K562 (cell line): ENCODE measurements around the gene ROMO1. TPM values are rescaled to one million over a fixed set of nuclear protein-coding genes. Genes with fewer than 3 reads are reported as not detected.
A peak's percentile ranks its signal among the peaks of the same experiment; 100 is the strongest.

Source experiments
- ARID1B ChIP-seq: fragments of 450-650 bp; IDR thresholded peaks from 2 replicates; pipeline ENCODE4 v1.6.1; 2016; ENCODE audit warnings: antibody characterized with exemption, mild to moderate bottlenecking, inconsistent platforms
- CC2D1A ChIP-seq: fragments of 450-650 bp; IDR thresholded peaks from 2 replicates; pipeline ENCODE4 v1.6.1; 2017; ENCODE audit warnings: mild to moderate bottlenecking
- CHD1 ChIP-seq: fragments of 200-600 bp; sonication (generic); IDR thresholded peaks from one replicate; pipeline ENCODE4 v1.6.1; 2012; ENCODE audit warnings: mild to moderate bottlenecking, moderate library complexity, low read length, inconsistent platforms
- CLOCK ChIP-seq: fragments of 250-450 bp; sonication (Bioruptor Pico); IDR thresholded peaks from 2 replicates; pipeline ENCODE4 v1.4.0; 2020; ENCODE audit warnings: mild to moderate bottlenecking, moderate library complexity, borderline replicate concordance
- CREM ChIP-seq: IDR thresholded peaks from 2 replicates; pipeline ENCODE4 v1.6.1; 2014; ENCODE audit warnings: antibody characterized with exemption, low read depth
- ELK1 ChIP-seq: sonication (generic); formaldehyde crosslinking; IDR thresholded peaks from 2 replicates; pipeline ENCODE4 v1.8.1; 2022; ENCODE audit warnings: missing genetic modification reagents
- ETV6 ChIP-seq, 3 experiments: fragments of 150-350 bp in 1 of 3; sonication (generic) in 1 of 3; formaldehyde crosslinking in 1 of 3; IDR thresholded peaks; 2 replicates each; pipeline versions ENCODE4 v1.6.1 to v1.8.0; 2014 to 2022; ENCODE audit warnings: borderline replicate concordance in 2 of 3, low read depth in 2 of 3, antibody characterized with exemption in 1 of 3, low read length in 1 of 3, mild to moderate bottlenecking in 1 of 3, missing genetic modification reagents in 1 of 3
- FOXM1 ChIP-seq, 2 experiments: fragments of 450-650 bp in 1 of 2; sonication (generic) in 1 of 2; formaldehyde crosslinking in 1 of 2; IDR thresholded peaks; 2 replicates each; pipeline versions ENCODE4 v1.6.1 to v1.9.0; 2017 to 2022; ENCODE audit warnings: low read depth in 2 of 2, mild to moderate bottlenecking in 2 of 2, missing genetic modification reagents in 1 of 2, moderate library complexity in 1 of 2
- HLTF ChIP-seq: fragments of 450-650 bp; IDR thresholded peaks from 2 replicates; pipeline ENCODE4 v1.6.1; 2016
- HMG20B ChIP-seq: fragments of 250-450 bp; sonication (Bioruptor Pico); IDR thresholded peaks from 2 replicates; pipeline ENCODE4 v1.5.0; 2021; ENCODE audit warnings: mild to moderate bottlenecking
- KLF13 ChIP-seq: fragments of 450-650 bp; IDR thresholded peaks from 2 replicates; pipeline ENCODE4 v1.6.1; 2016; ENCODE audit warnings: missing genetic modification characterization, low read depth, mild to moderate bottlenecking, missing compliant biosample characterization, moderate library complexity, borderline replicate concordance
- MEF2A ChIP-seq: IDR thresholded peaks from 2 replicates; pipeline ENCODE4 v1.6.1; 2011; ENCODE audit warnings: low read depth, mild to moderate bottlenecking, low read length, moderate library complexity; ENCODE audit not compliant: control insufficient read depth
- PHF20 ChIP-seq: fragments of 450-650 bp; IDR thresholded peaks from 2 replicates; pipeline ENCODE4 v1.6.1; 2018; ENCODE audit not compliant: partially characterized antibody
- RBFOX2 ChIP-seq: fragments of 200-400 bp; formaldehyde crosslinking; IDR thresholded peaks from 2 replicates; pipeline ENCODE4 v1.6.1; 2017; ENCODE audit warnings: low read depth, mild to moderate bottlenecking, low read length, moderate library complexity
- TCF7 ChIP-seq: sonication (generic); IDR thresholded peaks from 2 replicates; pipeline ENCODE4 v1.6.1; 2016; ENCODE audit warnings: antibody characterized with exemption, borderline replicate concordance
- TFAM ChIP-seq: fragments of 250-450 bp; sonication (Bioruptor Pico); conservative IDR thresholded peaks from 2 replicates; pipeline ENCODE4 v1.5.0; 2021; ENCODE audit warnings: mild to moderate bottlenecking, moderate library complexity
- ZBTB12 ChIP-seq: fragments of 250-450 bp; sonication (Bioruptor Pico); IDR thresholded peaks from 2 replicates; pipeline ENCODE4 v1.4.0; 2020
- ZNF174 ChIP-seq: fragments of 250-450 bp; sonication (Bioruptor Pico); IDR thresholded peaks from 2 replicates; pipeline ENCODE4 v1.4.0; 2020; ENCODE audit warnings: mild to moderate bottlenecking
- ZNF561 ChIP-seq: fragments of 450-650 bp; formaldehyde crosslinking; conservative IDR thresholded peaks from 2 replicates; pipeline ENCODE4 v1.4.0; 2020; ENCODE audit warnings: mild to moderate bottlenecking, moderate library complexity
- ZNF589 ChIP-seq: fragments of 200-800 bp; sonication (Bioruptor generic); IDR thresholded peaks from 2 replicates; pipeline ENCODE4 v1.6.1; 2016; ENCODE audit warnings: low read depth, missing genetic modification characterization, missing compliant biosample characterization
- ZNF696 ChIP-seq: fragments of 250-450 bp; sonication (Bioruptor Pico); conservative IDR thresholded peaks from 2 replicates; pipeline ENCODE4 v1.4.0; 2020; ENCODE audit warnings: mild to moderate bottlenecking, moderate library complexity
- ZNF766 ChIP-seq: fragments of 200-800 bp; sonication (Bioruptor generic); conservative IDR thresholded peaks from 2 replicates; pipeline ENCODE4 v1.6.1; 2016; ENCODE audit warnings: missing genetic modification characterization, missing compliant biosample characterization
- polyA plus RNA-seq, 8 experiments: library from polyadenylated mRNA; depleted of rRNA in 4 of 8; stranded (reverse) in 5 of 8; unstranded in 3 of 8; fragments of >200 nt; fragmentation: Nextera tagmentation in 2 of 8; fragmentation: Illumina TruSeq in 1 of 8; extraction: Ambion mirVana in 2 of 8; extraction: Trizol in 1 of 8; gene quantifications; 2 replicates each; pipeline versions ENCODE4 v1.2.1 to v1.2.3, GENCODE V29; 2011 to 2014; ENCODE audit warnings: inconsistent platforms in 1 of 8, missing spikeins in 1 of 8
- total RNA-seq, 7 experiments: library from RNA; depleted of rRNA in 6 of 7; stranded (reverse); fragments of >200 nt in 6 of 7; fragmentation: Illumina TruSeq in 2 of 7; extraction: Trizol in 2 of 7; gene quantifications; 2 replicates each; pipeline versions ENCODE4 v1.2.1 to v1.2.3, GENCODE V29; 2011 to 2021; ENCODE audit warnings: low replicate concordance in 1 of 7

ROMO1 gene
- total and polyA plus RNA-seq, 9 of the 15 experiments (the other 6 are each of a cell fraction or from before 2014, with no cell fraction given), result 31.8 to 741 (median 226) TPM

GRCh38 chr20:35664466-35665206 lies 34.6 kb upstream of the ROMO1 start, which contains the start of the genes CPNE1 and RBM12 (continued):
- TF ChIP-seq ELK1 (no peak), HMG20B (CRISPR knock-in tag) (no peak), FOXM1 (IDR thresholded peaks at IDR 0.05; ENCODE audit: low read depth) (no peak), FOXM1 (CRISPR knock-in tag; IDR thresholded peaks at IDR 0.05; ENCODE audit: low read depth) (peak; percentile 87; the same call in 1 of the 2 replicates), CHD1 (peak; percentile 35), ZNF696 (no peak), ZNF174 (CRISPR knock-in tag) (no peak), KLF13 (no peak; the same call in 1 of the 2 replicates), TFAM (CRISPR knock-in tag) (no peak), ZNF766 (CRISPR knock-in tag) (peak; percentile 56; the same call in 1 of the 2 replicates), ZBTB12 (peak; percentile 80), ZNF589 (peak; percentile 52; the same call in 1 of the 2 replicates), ZNF561 (no peak), ARID1B (no peak; the same call in 1 of the 2 replicates), CC2D1A (no peak), MEF2A (no peak), HLTF (no peak), TCF7 (peak; percentile 54; the same call in 1 of the 2 replicates), CLOCK (CRISPR knock-in tag) (no peak), RBFOX2 (peak; percentile 100), ETV6 (IDR thresholded peaks at IDR 0.05; ENCODE audit: borderline replicate concordance in 1 of 2, low read depth in 2 of 2, low read length in 1 of 2) (no peak), ETV6 (CRISPR knock-in tag; IDR thresholded peaks at IDR 0.05; ENCODE audit: borderline replicate concordance) (no peak; the same call in 1 of the 2 replicates), PHF20 (peak; percentile 81), CREM (peak; percentile 91)
